ENCODE results near the gene TUB.

The TUB gene

GRCh38 chr11:8109675-8110074, 28.7 kb downstream of the TUB start:
- Histone ChIP-seq H3K36me3 (ENCODE audit: control insufficient read depth, insufficient read depth, low read length) (peaks cover 7% of the 10 kb centered on the region), H3K4me3 (ENCODE audit: extremely low read depth, insufficient read depth, low read length, poor library complexity, severe bottlenecking) (no peak overlapping the region), H3K4me1 (ENCODE audit: control insufficient read depth, insufficient read depth, low read length, poor library complexity, severe bottlenecking) (no peaks in the 10 kb centered on the region), H3K9me3 (ENCODE audit: control insufficient read depth, low read length) (no peaks in the 10 kb centered on the region), H3K27ac (ENCODE audit: low read depth, low read length, severe bottlenecking) (no peak overlapping the region)

GRCh38 chr11:8110396-8110795, 29.4 kb downstream of the TUB start:
- Histone ChIP-seq H3K9me3 (ENCODE audit: control insufficient read depth, low read length) (no peaks in the 10 kb centered on the region), H3K27ac (ENCODE audit: low read depth, low read length, severe bottlenecking) (no peak overlapping the region), H3K4me3 (ENCODE audit: extremely low read depth, insufficient read depth, low read length, poor library complexity, severe bottlenecking) (no peak overlapping the region), H3K4me1 (ENCODE audit: control insufficient read depth, insufficient read depth, low read length, poor library complexity, severe bottlenecking) (no peaks in the 10 kb centered on the region), H3K36me3 (ENCODE audit: control insufficient read depth, insufficient read depth, low read length) (peaks cover 7% of the 10 kb centered on the region)
- 92 to 96% methylated on average over 4 of the region's 4 CpGs for whole genome bisulfite sequencing, 2 experiments (ENCODE audit: insufficient coverage in 2 of 2)

- no peaks in the 10 kb centered on the region for H3K4me1 ChIP-seq (ENCODE audit: control insufficient read depth, insufficient read depth, low read length, poor library complexity, severe bottlenecking)
- 97% methylated on average over 7 of the region's 8 CpGs; no CpG with 5 or more reads in 1 of the 2 experiments for WGBS, 2 experiments (ENCODE audit: insufficient coverage in 2 of 2)
- H3K4me3 ChIP-seq (ENCODE audit: extremely low read depth, insufficient read depth, low read length, poor library complexity, severe bottlenecking) = no peak overlapping the region
- H3K36me3 ChIP-seq (ENCODE audit: control insufficient read depth, insufficient read depth, low read length) = peaks cover under 1% of the 10 kb centered on the region
- no peaks in the 10 kb centered on the region for H3K9me3 ChIP-seq (ENCODE audit: control insufficient read depth, low read length)
- H3K27ac ChIP-seq (ENCODE audit: low read depth, low read length, severe bottlenecking) = no peak overlapping the region
These were observed 30.6 kb downstream of the TUB start for GRCh38 chr11:8111636-8112035.

GRCh38 chr11:8122173-8122764, 41.3 kb downstream of the TUB start:
- WGBS, 2 experiments (ENCODE audit: insufficient coverage in 2 of 2) = no CpG with 5 or more reads among the region's 1 CpG
- Histone ChIP-seq H3K4me1 (ENCODE audit: control insufficient read depth, insufficient read depth, low read length, poor library complexity, severe bottlenecking) (peaks cover 3% of the 10 kb centered on the region), H3K4me3 (ENCODE audit: extremely low read depth, insufficient read depth, low read length, poor library complexity, severe bottlenecking) (no peak overlapping the region), H3K36me3 (ENCODE audit: control insufficient read depth, insufficient read depth, low read length) (no peaks in the 10 kb centered on the region), H3K27ac (ENCODE audit: low read depth, low read length, severe bottlenecking) (no peak overlapping the region), H3K9me3 (ENCODE audit: control insufficient read depth, low read length) (no peaks in the 10 kb centered on the region)

- Histone ChIP-seq H3K4me3 (ENCODE audit: extremely low read depth, insufficient read depth, low read length, poor library complexity, severe bottlenecking) (no peak overlapping the region), H3K36me3 (ENCODE audit: control insufficient read depth, insufficient read depth, low read length) (no peaks in the 10 kb centered on the region), H3K9me3 (ENCODE audit: control insufficient read depth, low read length) (no peaks in the 10 kb centered on the region), H3K4me1 (ENCODE audit: control insufficient read depth, insufficient read depth, low read length, poor library complexity, severe bottlenecking) (peaks cover 3% of the 10 kb centered on the region), H3K27ac (ENCODE audit: low read depth, low read length, severe bottlenecking) (peak overlapping the region; percentile 48)
- WGBS, 2 experiments (ENCODE audit: insufficient coverage in 2 of 2) = 84 to 96% methylated on average over 5 to 8 of the region's 8 CpGs
These were observed 45.8 kb downstream of the TUB start for GRCh38 chr11:8126649-8127289.

GRCh38 chr11:8127447-8127846, 46.4 kb downstream of the TUB start:
- no peaks in the 10 kb centered on the region for H3K9me3 ChIP-seq (ENCODE audit: control insufficient read depth, low read length)
- H3K36me3 ChIP-seq (ENCODE audit: control insufficient read depth, insufficient read depth, low read length) = no peaks in the 10 kb centered on the region
- H3K4me1 ChIP-seq (ENCODE audit: control insufficient read depth, insufficient read depth, low read length, poor library complexity, severe bottlenecking) = peaks cover 3% of the 10 kb centered on the region
- WGBS, 2 experiments (ENCODE audit: insufficient coverage in 2 of 2) = 100% methylated on average over 1 of the region's 2 CpGs; no CpG with 5 or more reads in 1 of the 2 experiments
- H3K4me3 ChIP-seq (ENCODE audit: extremely low read depth, insufficient read depth, low read length, poor library complexity, severe bottlenecking) = no peak overlapping the region
- H3K27ac ChIP-seq (ENCODE audit: low read depth, low read length, severe bottlenecking) = peak overlapping the region; percentile 48

- no peaks in the 10 kb centered on the region for H3K36me3 ChIP-seq (ENCODE audit: control insufficient read depth, insufficient read depth, low read length)
- WGBS, 2 experiments (ENCODE audit: insufficient coverage in 2 of 2) = 91 to 100% methylated on average over 2 of the region's 2 CpGs
- H3K27ac ChIP-seq (ENCODE audit: low read depth, low read length, severe bottlenecking) = no peak overlapping the region
- no peaks in the 10 kb centered on the region for H3K4me1 ChIP-seq (ENCODE audit: control insufficient read depth, insufficient read depth, low read length, poor library complexity, severe bottlenecking)
- no peak overlapping the region for H3K4me3 ChIP-seq (ENCODE audit: extremely low read depth, insufficient read depth, low read length, poor library complexity, severe bottlenecking)
- no peaks in the 10 kb centered on the region for H3K9me3 ChIP-seq (ENCODE audit: control insufficient read depth, low read length)
These were observed 57.5 kb downstream of the TUB start for GRCh38 chr11:8138526-8138925.

- H3K27ac ChIP-seq (ENCODE audit: low read depth, low read length, severe bottlenecking) = no peak overlapping the region
- H3K4me3 ChIP-seq (ENCODE audit: extremely low read depth, insufficient read depth, low read length, poor library complexity, severe bottlenecking) = no peak overlapping the region
- H3K9me3 ChIP-seq (ENCODE audit: control insufficient read depth, low read length) = no peaks in the 10 kb centered on the region
- no peaks in the 10 kb centered on the region for H3K4me1 ChIP-seq (ENCODE audit: control insufficient read depth, insufficient read depth, low read length, poor library complexity, severe bottlenecking)
- WGBS, 2 experiments (ENCODE audit: insufficient coverage in 2 of 2) = 80 to 89% methylated on average over 4 to 6 of the region's 6 CpGs
- no peaks in the 10 kb centered on the region for H3K36me3 ChIP-seq (ENCODE audit: control insufficient read depth, insufficient read depth, low read length)
These were observed 68.7 kb downstream of the TUB start for GRCh38 chr11:8149726-8150125.

Measured in mesodermal cell (in vitro differentiated cells).